Neural cell (in vitro differentiated cells): Measurements from ENCODE around the gene SEPTIN5. TPM values are rescaled to one million over a fixed set of nuclear protein-coding genes. Genes with fewer than 3 reads are reported as not detected.

Experiments used
- H2AFZ ChIP-seq: fragments of 200-600, 300-800 bp; sonication (generic), shearing (Covaris generic); 2 replicates; pipeline ENCODE4 v1.6.0; 2014; ENCODE audit warnings: low read depth, mild to moderate bottlenecking, antibody characterized with exemption, low read length, moderate library complexity
- H3F3A ChIP-seq: fragments of 200-600 bp; shearing (Covaris generic); 2 replicates; pipeline ENCODE4 v1.6.1; 2016; ENCODE audit warnings: mild to moderate bottlenecking, moderate library complexity, mixed read lengths, antibody characterized with exemption, low read length; ENCODE audit not compliant: insufficient read depth, poor library complexity, severe bottlenecking
- H3K27ac ChIP-seq: fragments of 200-600, 300-800 bp; sonication (generic), shearing (Covaris generic); 2 replicates; pipeline ENCODE4 v1.5.1; 2014; ENCODE audit warnings: mild to moderate bottlenecking, low read length, moderate library complexity
- H3K27me3 ChIP-seq: fragments of 300-800, 200-600 bp; sonication (generic), shearing (Covaris generic); 2 replicates; pipeline ENCODE4 v1.6.0; 2014; ENCODE audit warnings: mild to moderate bottlenecking, low read depth, low read length, moderate library complexity; ENCODE audit not compliant: insufficient read depth
- H3K36me3 ChIP-seq: fragments of 300-800, 200-600 bp; sonication (generic), shearing (Covaris generic); 2 replicates; pipeline ENCODE4 v1.5.1; 2014; ENCODE audit warnings: mild to moderate bottlenecking, antibody characterized with exemption, low read length, moderate library complexity; ENCODE audit not compliant: insufficient read depth
- H3K4me2 ChIP-seq: fragments of 300-800, 200-600 bp; sonication (generic), shearing (Covaris generic); 2 replicates; pipeline ENCODE4 v1.6.0; 2014; ENCODE audit warnings: mild to moderate bottlenecking, low read length
- H3K4me3 ChIP-seq: fragments of 300-800, 200-600 bp; sonication (generic), shearing (Covaris generic); 2 replicates; pipeline ENCODE4 v1.5.1; 2014; ENCODE audit warnings: mild to moderate bottlenecking, low read length, moderate library complexity
- H3K79me2 ChIP-seq: fragments of 200-600 bp; shearing (Covaris generic); replicated peaks from 2 replicates; pipeline ENCODE4 v1.6.0; 2014; ENCODE audit warnings: mild to moderate bottlenecking, low read length, moderate library complexity; ENCODE audit not compliant: insufficient read depth
- H3K9ac ChIP-seq: fragments of 300-800, 200-600 bp; sonication (generic), shearing (Covaris generic); 2 replicates; pipeline ENCODE4 v1.6.1; 2016; ENCODE audit warnings: mild to moderate bottlenecking, low read length, mixed read lengths
- H3K9me2 ChIP-seq: fragments of 200-600 bp; shearing (Covaris generic); 2 replicates; pipeline ENCODE4 v1.6.1; 2016; ENCODE audit warnings: mild to moderate bottlenecking, low read length, mixed read lengths; ENCODE audit not compliant: insufficient read depth
- H3K9me3 ChIP-seq: fragments of 200-600, 300-800 bp; sonication (generic), shearing (Covaris generic); 2 replicates; pipeline ENCODE4 v1.6.1; 2016; ENCODE audit warnings: mild to moderate bottlenecking, mixed run types, low read length, moderate library complexity, mixed read lengths
- H4K20me1 ChIP-seq: fragments of 200-600 bp; shearing (Covaris generic); 2 replicates; pipeline ENCODE4 v1.6.1; 2016; ENCODE audit warnings: mild to moderate bottlenecking, mixed run types; ENCODE audit not compliant: insufficient read depth
- EP300 ChIP-seq: fragments of 450-650 bp; conservative IDR thresholded peaks from 2 replicates; pipeline ENCODE4 v1.6.1; 2014; ENCODE audit warnings: antibody characterized with exemption, mild to moderate bottlenecking, moderate library complexity; ENCODE audit not compliant: poor library complexity, severe bottlenecking
- EZH2 ChIP-seq: fragments of 200-600, 300-800 bp; shearing (Covaris generic), sonication (generic); IDR thresholded peaks from 2 replicates; pipeline ENCODE4 v1.6.1; 2014; ENCODE audit warnings: antibody characterized with exemption, low read length, borderline replicate concordance, mild to moderate bottlenecking; ENCODE audit not compliant: insufficient read depth, poor library complexity, severe bottlenecking
- MXI1 ChIP-seq: fragments of 450-650 bp; conservative IDR thresholded peaks from 2 replicates; pipeline ENCODE4 v1.6.1; 2014; ENCODE audit warnings: antibody characterized with exemption, mild to moderate bottlenecking; ENCODE audit not compliant: poor library complexity, severe bottlenecking
- POLR2AphosphoS5 ChIP-seq: IDR thresholded peaks from 2 replicates; pipeline ENCODE4 v1.6.1; 2012
- RAD21 ChIP-seq: fragments of 450-650 bp; conservative IDR thresholded peaks from 2 replicates; pipeline ENCODE4 v1.6.1; 2014; ENCODE audit warnings: antibody characterized with exemption, mild to moderate bottlenecking, moderate library complexity
- REST ChIP-seq: IDR thresholded peaks from 2 replicates; pipeline ENCODE4 v1.6.1; 2012; ENCODE audit warnings: borderline replicate concordance
- SMC3 ChIP-seq: fragments of 450-650 bp; conservative IDR thresholded peaks from 2 replicates; pipeline ENCODE4 v1.6.1; 2014; ENCODE audit warnings: antibody characterized with exemption, mild to moderate bottlenecking, moderate library complexity; ENCODE audit not compliant: poor library complexity
- TAF1 ChIP-seq: IDR thresholded peaks from 2 replicates; pipeline ENCODE4 v1.6.1; 2012; ENCODE audit warnings: low read depth
- polyA plus RNA-seq: library from polyadenylated mRNA; depleted of rRNA; stranded (reverse); fragments of >200 nt; gene quantifications from 2 replicates; pipeline ENCODE4 v1.2.3, GENCODE V29; 2014
- TF ChIP-seq, protein P1 (sequence below): fragments of 450-650 bp; IDR thresholded peaks from 2 replicates; pipeline ENCODE4 v1.5.1; 2014; ENCODE audit warnings: antibody characterized with exemption, mild to moderate bottlenecking, moderate library complexity; ENCODE audit not compliant: poor library complexity, severe bottlenecking

Gene SEPTIN5
- polyA plus RNA-seq, 1 donor from 2014 or later = 166 TPM

DNA sequence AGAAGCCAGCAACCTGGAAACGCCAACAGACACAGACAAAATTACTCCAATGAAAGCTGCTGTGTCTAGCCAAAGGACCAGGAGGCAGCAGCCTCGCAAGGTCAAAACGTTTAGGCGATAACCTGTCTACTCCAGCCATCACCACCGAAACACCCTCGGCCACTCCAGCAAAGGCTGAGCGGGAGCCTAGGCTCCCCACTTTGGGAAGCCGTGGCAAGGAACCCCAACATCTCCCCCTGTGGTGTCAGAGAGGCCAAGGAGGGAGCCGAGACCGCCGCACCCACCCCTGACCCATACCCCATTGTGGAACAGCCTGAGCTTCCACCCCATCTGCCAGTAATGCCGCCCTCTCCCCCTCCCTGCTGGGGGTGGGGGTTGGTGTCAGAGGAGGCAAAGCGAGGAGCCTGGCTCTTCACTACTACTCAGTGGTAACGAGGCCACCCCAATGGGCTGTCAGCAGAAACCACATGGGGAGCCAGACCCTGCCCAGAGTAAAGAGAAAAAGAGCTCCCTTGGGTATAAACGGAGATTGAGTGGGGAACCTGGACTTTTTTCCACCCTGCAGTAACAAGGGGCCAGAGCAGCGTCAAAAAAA lies 33.9 kb upstream of the SEPTIN5 start:
- Histone ChIP-seq H3K79me2 (no peaks in the 10 kb centered on the region), H3K9me3 (no peaks in the 10 kb centered on the region)

GRCh38 chr22:19680911-19681862 lies 33.1 kb upstream of the SEPTIN5 start:
- H3K27ac ChIP-seq = no peak overlapping the region
- no peak overlapping the region for H3K4me2 ChIP-seq
- no peaks in the 10 kb centered on the region for H3K9me2 ChIP-seq
- no peaks in the 10 kb centered on the region for H3K79me2 ChIP-seq
- no peaks in the 10 kb centered on the region for H3K27me3 ChIP-seq
- H3F3A ChIP-seq = no peaks in the 10 kb centered on the region
- no peak overlapping the region for H3K4me3 ChIP-seq
- H3K9me3 ChIP-seq = no peaks in the 10 kb centered on the region
- no peak overlapping the region for H2AFZ ChIP-seq
- no peaks in the 10 kb centered on the region for H3K36me3 ChIP-seq
- H4K20me1 ChIP-seq = no peaks in the 10 kb centered on the region
- H3K9ac ChIP-seq = no peak overlapping the region
- TF ChIP-seq, protein P1, sequence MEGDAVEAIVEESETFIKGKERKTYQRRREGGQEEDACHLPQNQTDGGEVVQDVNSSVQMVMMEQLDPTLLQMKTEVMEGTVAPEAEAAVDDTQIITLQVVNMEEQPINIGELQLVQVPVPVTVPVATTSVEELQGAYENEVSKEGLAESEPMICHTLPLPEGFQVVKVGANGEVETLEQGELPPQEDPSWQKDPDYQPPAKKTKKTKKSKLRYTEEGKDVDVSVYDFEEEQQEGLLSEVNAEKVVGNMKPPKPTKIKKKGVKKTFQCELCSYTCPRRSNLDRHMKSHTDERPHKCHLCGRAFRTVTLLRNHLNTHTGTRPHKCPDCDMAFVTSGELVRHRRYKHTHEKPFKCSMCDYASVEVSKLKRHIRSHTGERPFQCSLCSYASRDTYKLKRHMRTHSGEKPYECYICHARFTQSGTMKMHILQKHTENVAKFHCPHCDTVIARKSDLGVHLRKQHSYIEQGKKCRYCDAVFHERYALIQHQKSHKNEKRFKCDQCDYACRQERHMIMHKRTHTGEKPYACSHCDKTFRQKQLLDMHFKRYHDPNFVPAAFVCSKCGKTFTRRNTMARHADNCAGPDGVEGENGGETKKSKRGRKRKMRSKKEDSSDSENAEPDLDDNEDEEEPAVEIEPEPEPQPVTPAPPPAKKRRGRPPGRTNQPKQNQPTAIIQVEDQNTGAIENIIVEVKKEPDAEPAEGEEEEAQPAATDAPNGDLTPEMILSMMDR = no peak
- TF ChIP-seq MXI1 (no peak), REST (no peak), RAD21 (no peak), POLR2AphosphoS5 (no peak)

More for the DNA sequence above, 33.9 kb upstream of the SEPTIN5 start:
- no peaks in the 10 kb centered on the region for H4K20me1 ChIP-seq
- TF ChIP-seq POLR2AphosphoS5 (no peak), MXI1 (no peak), SMC3 (no peak), RAD21 (no peak), EZH2 (no peak), TAF1 (no peak), EP300 (no peak), REST (no peak)
- TF ChIP-seq, protein P1 = no peak
- no peak overlapping the region for H3K9ac ChIP-seq
- H3K9me2 ChIP-seq = no peaks in the 10 kb centered on the region
- no peaks in the 10 kb centered on the region for H3K27me3 ChIP-seq
- no peak overlapping the region for H2AFZ ChIP-seq
- no peak overlapping the region for H3K4me2 ChIP-seq
- no peak overlapping the region for H3K4me3 ChIP-seq
- no peaks in the 10 kb centered on the region for H3K36me3 ChIP-seq
- H3K27ac ChIP-seq = no peak overlapping the region
- no peaks in the 10 kb centered on the region for H3F3A ChIP-seq
